ENCODE data around the gene CEL. TPM values are rescaled to one million over a fixed set of nuclear protein-coding genes. Genes with fewer than 3 reads are reported as not detected.
A peak's percentile ranks its signal among the peaks of the same experiment; 100 is the strongest.

The CEL gene
- total RNA-seq, 1 donor from 2014 or later = 0.75 TPM

DNA sequence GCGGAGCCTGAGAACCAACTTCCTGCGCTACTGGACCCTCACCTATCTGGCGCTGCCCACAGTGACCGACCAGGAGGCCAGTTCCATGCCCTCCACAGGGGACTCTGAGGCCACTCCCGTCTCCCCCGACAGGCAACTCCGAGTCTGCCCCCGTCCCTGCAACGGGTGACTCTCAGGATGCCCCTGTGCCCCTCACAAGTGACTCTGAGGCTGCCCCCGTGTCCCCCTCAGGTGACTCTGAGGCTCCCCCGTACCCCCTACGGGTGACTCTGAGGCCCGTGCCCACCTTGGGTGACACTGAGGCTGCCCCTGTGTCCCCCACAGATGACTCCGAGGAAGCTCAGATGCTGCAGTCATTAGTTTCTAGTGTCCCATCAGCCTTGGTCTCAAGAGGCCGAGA, 25.1 kb downstream of the CEL start:
- Histone ChIP-seq H3K4me1 (no peaks in the 10 kb centered on the region), H3K36me3 (no peaks in the 10 kb centered on the region), H3K4me3 (no peak overlapping the region), H3K9me3 (no peaks in the 10 kb centered on the region), H3K27me3 (no peaks in the 10 kb centered on the region), H3K27ac (no peak overlapping the region)
- peak; percentile 59 for DNase-seq
- ATAC-seq = no peak
- intact Hi-C loops (cut with DNase I) = no loop called here
- no peak for TF ChIP-seq CTCF (IDR thresholded peaks at IDR 0.05)

- no peak for TF ChIP-seq CTCF (IDR thresholded peaks at IDR 0.05)
- no peak overlapping the region for H3K27ac ChIP-seq
- intact Hi-C loops (cut with DNase I) = no loop called here
- H3K4me3 ChIP-seq = no peak overlapping the region
- no peaks in the 10 kb centered on the region for H3K36me3 ChIP-seq
- DNase-seq (peak; percentile 51), ATAC-seq (no peak)
- H3K9me3 ChIP-seq = no peaks in the 10 kb centered on the region
- no peaks in the 10 kb centered on the region for H3K27me3 ChIP-seq
- no peaks in the 10 kb centered on the region for H3K4me1 ChIP-seq
Measured at GRCh38 chr9:133087429-133088145, 25.8 kb downstream of the CEL start.

DNA sequence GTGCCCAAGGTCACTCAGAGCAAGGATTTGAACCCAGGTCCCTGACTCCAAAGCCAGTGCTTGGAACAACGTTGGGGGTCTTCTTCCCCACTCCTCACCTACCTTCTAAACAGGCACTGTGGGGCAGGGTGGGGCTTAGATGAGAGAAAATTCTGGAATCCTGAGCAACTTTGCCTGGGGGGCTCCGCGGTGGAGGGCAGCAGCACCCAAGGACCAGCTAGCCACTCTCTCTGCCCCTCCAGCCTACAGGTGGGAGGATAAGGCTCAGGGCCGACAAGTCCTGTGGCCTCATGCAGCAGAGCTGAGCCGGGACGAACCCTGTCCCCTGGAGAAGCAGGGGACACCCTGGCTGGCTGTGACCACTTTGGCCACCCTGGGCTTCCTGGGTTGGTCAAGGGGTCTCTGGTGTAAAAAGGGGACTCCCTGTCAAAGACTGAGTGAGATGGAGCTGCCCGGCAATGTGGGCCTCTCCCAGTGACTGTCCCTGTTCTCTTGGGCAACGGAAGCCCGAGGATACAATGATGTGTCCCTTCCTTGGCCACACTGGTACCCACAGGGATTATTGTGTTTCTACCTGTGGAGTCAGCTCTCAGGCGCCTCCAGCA, 26.5 kb downstream of the CEL start:
- intact Hi-C loops (cut with DNase I) = no loop called here
- no peak for TF ChIP-seq CTCF (IDR thresholded peaks at IDR 0.05)
- no peaks in the 10 kb centered on the region for H3K36me3 ChIP-seq
- ATAC-seq (no peak), DNase-seq (peak; percentile 52)
- no peaks in the 10 kb centered on the region for H3K4me1 ChIP-seq
- no peak overlapping the region for H3K27ac ChIP-seq
- H3K9me3 ChIP-seq = no peaks in the 10 kb centered on the region
- H3K27me3 ChIP-seq = no peaks in the 10 kb centered on the region
- no peak overlapping the region for H3K4me3 ChIP-seq

- Histone ChIP-seq H3K36me3 (no peaks in the 10 kb centered on the region), H3K27ac (no peak overlapping the region)
- no peak for ATAC-seq
Measured at GRCh38 chr9:133088756-133089155, 27.0 kb downstream of the CEL start.

DNA sequence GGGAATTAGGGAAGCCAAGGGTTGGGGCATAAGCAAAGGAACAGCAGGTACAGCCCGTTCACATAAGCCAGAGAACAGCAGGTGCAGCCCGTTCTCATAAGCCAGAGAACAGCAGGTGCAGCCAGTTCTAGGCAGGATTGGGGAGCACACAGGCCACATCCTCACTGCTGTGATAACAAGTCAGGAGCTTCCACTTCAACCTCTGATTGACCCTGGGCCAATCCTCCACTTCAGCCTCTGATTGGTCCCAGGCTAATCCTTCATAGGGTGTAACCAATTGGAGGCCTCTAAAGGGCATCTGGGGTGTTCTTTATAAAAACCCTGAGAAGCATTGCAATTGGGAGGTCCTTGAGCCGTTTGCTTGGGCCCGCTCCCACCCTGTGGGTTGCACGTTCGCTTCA, 27.5 kb downstream of the CEL start:
- no peak for TF ChIP-seq CTCF (IDR thresholded peaks at IDR 0.05)
- ATAC-seq (no peak), DNase-seq (no peak)
- H3K36me3 ChIP-seq = no peaks in the 10 kb centered on the region
- no peaks in the 10 kb centered on the region for H3K4me1 ChIP-seq
- intact Hi-C loops (cut with DNase I) = no loop called here
- H3K27me3 ChIP-seq = no peaks in the 10 kb centered on the region
- no peak overlapping the region for H3K27ac ChIP-seq
- no peak overlapping the region for H3K4me3 ChIP-seq
- H3K9me3 ChIP-seq = no peaks in the 10 kb centered on the region

More at GRCh38 chr9:133088756-133089155, 27.0 kb downstream of the CEL start:
- DNase-seq = no peak
- Histone ChIP-seq H3K4me1 (no peaks in the 10 kb centered on the region), H3K27me3 (no peaks in the 10 kb centered on the region), H3K4me3 (no peak overlapping the region), H3K9me3 (no peaks in the 10 kb centered on the region)
- no peak for TF ChIP-seq CTCF (IDR thresholded peaks at IDR 0.05)
- intact Hi-C loops (cut with DNase I) = no loop called here

All from upper lobe of right lung (tissue), 1 donor.